Loucy (cell line): Measurements from ENCODE around the gene DDX23.
A peak's percentile ranks its signal among the peaks of the same experiment; 100 is the strongest.

ENCODE experiments used
- H2AFZ ChIP-seq: fragments of 200-600 bp; sonication (generic); 2 replicates; pipeline ENCODE4 v1.6.0; 2016; ENCODE audit warnings: antibody characterized with exemption, mild to moderate bottlenecking, low read length, moderate library complexity
- H3F3A ChIP-seq: fragments of 200-600 bp; 2 replicates; pipeline ENCODE4 v1.6.0; 2016; ENCODE audit warnings: antibody characterized with exemption, low read depth, mild to moderate bottlenecking
- H3K27me3 ChIP-seq: fragments of 200-600 bp; sonication (generic); 2 replicates; pipeline ENCODE4 v1.6.1; 2014; ENCODE audit warnings: low read length, mild to moderate bottlenecking; ENCODE audit not compliant: insufficient read depth, poor library complexity, severe bottlenecking
- H3K36me3 ChIP-seq: fragments of 200-600 bp; sonication (generic); 2 replicates; pipeline ENCODE4 v1.6.1; 2016; ENCODE audit warnings: low read length; ENCODE audit not compliant: insufficient read depth
- H3K4me1 ChIP-seq: fragments of 200-600 bp; sonication (generic); 2 replicates; pipeline ENCODE4 v1.5.1; 2014; ENCODE audit warnings: low read length, mild to moderate bottlenecking; ENCODE audit not compliant: insufficient read depth, poor library complexity, severe bottlenecking
- H3K4me2 ChIP-seq: fragments of 200-600 bp; sonication (generic); 2 replicates; pipeline ENCODE4 v1.6.0; 2014; ENCODE audit warnings: antibody characterized with exemption, low read length, low read depth, mild to moderate bottlenecking; ENCODE audit not compliant: poor library complexity, severe bottlenecking
- H3K4me3 ChIP-seq: fragments of 200-600 bp; sonication (generic); 2 replicates; pipeline ENCODE4 v1.5.1; 2014; ENCODE audit warnings: low read length, mild to moderate bottlenecking, mixed read lengths; ENCODE audit not compliant: poor library complexity, severe bottlenecking
- H3K79me2 ChIP-seq: fragments of 200-600 bp; sonication (generic); 2 replicates; pipeline ENCODE4 v1.6.1; 2014; ENCODE audit warnings: low read length; ENCODE audit not compliant: insufficient read depth
- H3K9ac ChIP-seq: fragments of 200-600 bp; sonication (generic); 2 replicates; pipeline ENCODE4 v1.6.0; 2014; ENCODE audit warnings: mild to moderate bottlenecking, low read depth, low read length, moderate library complexity; ENCODE audit not compliant: poor library complexity, severe bottlenecking
- H3K9me2 ChIP-seq: fragments of 200-600 bp; sonication (generic); replicated peaks from 2 replicates; pipeline ENCODE4 v1.6.1; 2016; ENCODE audit warnings: low read depth, low read length, mixed read lengths
- H3K9me3 ChIP-seq: fragments of 200-600 bp; sonication (generic); 2 replicates; pipeline ENCODE4 v1.6.1; 2014; ENCODE audit warnings: mild to moderate bottlenecking, antibody characterized with exemption, low read length, low read depth; ENCODE audit not compliant: insufficient read depth
- H4K20me1 ChIP-seq: fragments of 200-600 bp; sonication (generic); 2 replicates; pipeline ENCODE4 v1.6.0; 2014; ENCODE audit warnings: antibody characterized with exemption, low read length, mild to moderate bottlenecking; ENCODE audit not compliant: insufficient read depth, poor library complexity, severe bottlenecking
- EZH2phosphoT487 ChIP-seq: fragments of 200-600 bp; IDR thresholded peaks from 2 replicates; pipeline ENCODE4 v1.6.1; 2018; ENCODE audit warnings: antibody characterized with exemption, mild to moderate bottlenecking, moderate library complexity, borderline replicate concordance
- TF ChIP-seq, protein P1 (sequence below): fragments of 200-600 bp; sonication (generic); conservative IDR thresholded peaks from 2 replicates; pipeline ENCODE4 v1.5.1; 2014; ENCODE audit warnings: mild to moderate bottlenecking, antibody characterized with exemption, low read length

DDX23 gene

DNA sequence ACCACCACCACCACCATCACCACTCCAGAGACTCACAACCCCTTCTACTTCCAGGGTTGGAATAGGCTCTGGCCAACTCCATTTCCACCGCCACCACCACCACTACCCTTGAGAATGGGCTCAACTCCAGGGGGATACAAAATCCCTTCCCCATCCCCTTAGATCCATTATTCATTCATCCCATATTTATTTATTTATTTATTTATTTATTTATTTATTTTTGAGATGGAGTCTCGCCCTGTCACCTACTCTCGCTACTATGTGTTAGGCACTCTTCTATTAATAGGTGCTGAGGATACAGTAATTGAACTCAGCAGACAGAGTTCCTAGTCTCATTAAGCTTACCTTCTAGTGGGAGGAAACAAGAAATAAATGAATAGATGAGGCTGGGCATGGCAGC is 58.3 kb downstream of the DDX23 start:
- no peaks in the 10 kb centered on the region for H3K27me3 ChIP-seq
- no peak overlapping the region for H3K4me3 ChIP-seq
- no peaks in the 10 kb centered on the region for H4K20me1 ChIP-seq
- no peaks in the 10 kb centered on the region for H3F3A ChIP-seq
- no peak overlapping the region for H3K9ac ChIP-seq
- no peaks in the 10 kb centered on the region for H3K9me2 ChIP-seq
- H3K9me3 ChIP-seq, result no peaks in the 10 kb centered on the region
- no peaks in the 10 kb centered on the region for H3K36me3 ChIP-seq
- no peak overlapping the region for H3K4me2 ChIP-seq
- TF ChIP-seq, protein P1, sequence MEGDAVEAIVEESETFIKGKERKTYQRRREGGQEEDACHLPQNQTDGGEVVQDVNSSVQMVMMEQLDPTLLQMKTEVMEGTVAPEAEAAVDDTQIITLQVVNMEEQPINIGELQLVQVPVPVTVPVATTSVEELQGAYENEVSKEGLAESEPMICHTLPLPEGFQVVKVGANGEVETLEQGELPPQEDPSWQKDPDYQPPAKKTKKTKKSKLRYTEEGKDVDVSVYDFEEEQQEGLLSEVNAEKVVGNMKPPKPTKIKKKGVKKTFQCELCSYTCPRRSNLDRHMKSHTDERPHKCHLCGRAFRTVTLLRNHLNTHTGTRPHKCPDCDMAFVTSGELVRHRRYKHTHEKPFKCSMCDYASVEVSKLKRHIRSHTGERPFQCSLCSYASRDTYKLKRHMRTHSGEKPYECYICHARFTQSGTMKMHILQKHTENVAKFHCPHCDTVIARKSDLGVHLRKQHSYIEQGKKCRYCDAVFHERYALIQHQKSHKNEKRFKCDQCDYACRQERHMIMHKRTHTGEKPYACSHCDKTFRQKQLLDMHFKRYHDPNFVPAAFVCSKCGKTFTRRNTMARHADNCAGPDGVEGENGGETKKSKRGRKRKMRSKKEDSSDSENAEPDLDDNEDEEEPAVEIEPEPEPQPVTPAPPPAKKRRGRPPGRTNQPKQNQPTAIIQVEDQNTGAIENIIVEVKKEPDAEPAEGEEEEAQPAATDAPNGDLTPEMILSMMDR, result no peak
- TF ChIP-seq EZH2phosphoT487, result no peak
- H2AFZ ChIP-seq, result no peak overlapping the region
- peaks cover under 1% of the 10 kb centered on the region; the same call in 1 of the 2 replicates for H3K79me2 ChIP-seq
- peaks cover 7% of the 10 kb centered on the region for H3K4me1 ChIP-seq

DNA sequence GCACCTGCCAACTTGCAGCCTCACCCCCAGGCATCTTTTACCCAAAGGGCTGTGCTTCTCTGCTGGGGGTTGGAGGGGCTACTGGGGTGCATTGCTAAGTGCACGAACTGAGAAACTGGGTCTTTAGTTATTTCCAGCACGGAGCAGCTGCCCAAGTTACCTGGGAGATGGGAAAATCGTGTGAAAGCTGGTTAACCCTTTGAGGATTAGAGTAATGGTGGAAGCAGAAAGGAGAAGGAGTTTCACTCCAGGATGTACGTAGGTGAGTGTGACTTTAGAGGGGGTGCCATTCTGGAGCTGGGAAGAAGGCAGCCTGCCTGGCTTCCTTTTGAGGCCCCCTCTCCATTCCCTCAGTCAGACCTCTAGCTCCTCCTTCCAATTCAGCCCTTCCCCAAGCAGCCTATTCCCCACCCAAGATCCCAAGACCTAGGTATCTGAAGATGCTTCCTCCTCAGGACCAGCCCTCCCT is 62.1 kb downstream of the DDX23 start:
- Histone ChIP-seq H4K20me1 (no peaks in the 10 kb centered on the region), H3K27me3 (no peaks in the 10 kb centered on the region), H3F3A (no peaks in the 10 kb centered on the region), H3K4me3 (peak overlapping the region; percentile 98), H3K9ac (peak overlapping the region; percentile 94), H3K79me2 (peaks cover 26% of the 10 kb centered on the region), H3K36me3 (no peaks in the 10 kb centered on the region), H3K4me1 (peaks cover 21% of the 10 kb centered on the region), H2AFZ (peak overlapping the region; percentile 100), H3K9me2 (no peaks in the 10 kb centered on the region), H3K4me2 (peak overlapping the region; percentile 70), H3K9me3 (no peaks in the 10 kb centered on the region)
- TF ChIP-seq EZH2phosphoT487, result no peak
- TF ChIP-seq, protein P1, result no peak

DNA sequence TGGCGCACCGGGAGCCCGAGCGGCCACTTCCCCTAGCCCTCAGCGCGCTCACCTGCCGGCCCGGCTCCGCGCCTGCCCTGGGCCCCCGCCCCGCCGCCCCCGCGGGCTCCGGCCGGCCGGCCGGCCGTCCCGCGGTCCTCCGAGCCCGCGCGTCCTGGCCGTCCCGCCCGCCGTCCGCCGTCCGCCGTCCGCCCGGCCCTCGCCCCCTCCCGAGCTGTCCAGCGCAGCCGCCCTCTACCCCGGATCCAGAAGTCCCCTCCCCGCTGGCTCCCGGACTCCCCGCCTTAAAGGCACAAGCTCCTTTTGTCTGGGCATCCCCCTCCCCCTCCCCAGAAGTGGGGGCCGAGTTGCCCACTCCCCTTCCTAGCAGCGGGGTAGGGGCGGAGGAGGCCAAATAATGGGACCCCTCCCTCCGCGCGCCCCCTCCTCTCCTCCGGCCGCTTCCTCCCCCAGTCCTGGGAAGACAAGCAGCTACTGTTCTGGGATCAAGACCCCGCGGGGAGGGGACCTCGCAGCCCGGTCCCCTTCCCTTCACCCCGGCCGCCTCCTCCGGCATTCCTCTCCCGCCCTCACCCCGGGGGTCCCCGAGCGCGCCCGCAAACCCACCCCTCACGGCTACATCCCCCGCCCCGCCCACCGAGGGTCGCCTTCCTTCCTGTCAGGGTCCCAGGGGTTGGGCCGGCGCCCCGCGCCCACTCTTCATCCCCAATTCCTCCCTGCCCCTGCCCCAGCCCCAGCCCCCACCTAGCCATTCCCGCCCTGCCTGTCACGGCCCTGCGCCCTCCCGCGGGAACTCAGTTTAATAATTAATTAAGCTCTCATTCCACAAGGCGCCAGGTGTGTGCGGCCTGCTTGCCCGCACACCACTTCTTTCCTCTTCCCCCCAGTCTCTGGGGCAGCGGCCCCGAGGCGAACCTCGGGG is 62.8 kb downstream of the DDX23 start, which contains the start of gene ADCY6:
ADCY6 (minus strand) TSS at position 236 of the 922 bp plus-strand sequence. CDS start 5,655 bp downstream, outside the sequence.
- Histone ChIP-seq H3K4me1 (peaks cover 21% of the 10 kb centered on the region), H3K4me3 (peak within 1 kb of the TSS; percentile 98), H2AFZ (peak within 1 kb of the TSS; percentile 100), H3K4me2 (peak within 1 kb of the TSS; percentile 98), H3K36me3 (no peaks in the 10 kb centered on the region), H3K9ac (peak within 1 kb of the TSS; percentile 94), H3K79me2 (peaks cover 26% of the 10 kb centered on the region), H3F3A (no peaks in the 10 kb centered on the region), H3K9me2 (no peaks in the 10 kb centered on the region), H4K20me1 (no peaks in the 10 kb centered on the region), H3K9me3 (no peaks in the 10 kb centered on the region), H3K27me3 (no peaks in the 10 kb centered on the region)
- TF ChIP-seq EZH2phosphoT487, result no peak
- TF ChIP-seq, protein P1, result no peak
